GM19468 (cell line): ENCODE data around the gene CLEC2B.
"Not testable (repeated sequence)": the region's sequence is repeated elsewhere in the genome, so short reads cannot be mapped to it uniquely, and the experiment has no call there.

Source experiments
- ATAC-seq: cut with Tn5 transposase; IDR thresholded peaks from one replicate; pipeline ENCODE4 v1.9.1; 2021; ENCODE audit warnings: mild to moderate bottlenecking, moderate library complexity, moderate number of reproducible peaks; ENCODE audit not compliant: unreplicated experiment; ENCODE audit errors: extremely low read depth

Gene CLEC2B

DNA sequence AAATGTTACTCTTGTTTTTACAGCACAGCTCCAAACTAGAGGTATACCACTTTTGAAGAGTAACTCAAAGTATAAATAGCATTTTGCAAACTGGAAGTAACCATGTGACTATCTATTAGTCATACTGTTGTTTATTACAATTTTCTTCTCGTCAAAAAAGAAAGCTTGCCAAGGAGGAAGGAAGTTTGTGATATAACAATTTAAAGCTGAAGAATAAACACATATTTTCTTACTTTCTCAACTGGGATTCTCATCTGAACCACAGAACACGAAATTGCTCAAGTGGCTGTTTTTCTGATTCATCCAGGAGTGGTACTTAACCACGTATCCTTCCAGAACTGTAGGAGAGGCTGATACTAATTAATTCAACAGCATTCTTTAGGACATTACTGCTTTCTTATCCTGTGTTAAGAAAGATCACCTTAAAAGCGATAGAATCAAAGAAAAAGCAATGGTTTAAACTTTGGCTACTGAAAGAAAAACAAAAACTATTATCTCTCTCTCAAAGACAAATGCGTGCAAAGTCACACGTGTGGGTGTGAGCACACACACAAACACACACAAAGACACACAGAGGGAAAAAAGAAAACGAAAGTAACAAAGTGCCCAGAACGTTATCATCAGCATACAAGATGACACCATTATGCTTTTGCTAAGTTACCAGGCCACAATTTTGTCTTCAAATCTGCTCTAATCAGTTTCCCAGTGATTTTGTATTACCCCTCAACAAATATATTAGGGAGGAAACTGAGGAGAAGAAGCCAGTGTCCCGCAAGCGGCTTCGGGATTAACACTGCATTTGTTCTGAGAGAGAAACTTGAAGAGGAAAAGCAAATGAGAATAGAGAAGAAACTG lies at the start of gene CLEC2B:
Gene CLEC2B, minus strand, starts transcription at position 48 of the 855 bp plus-strand sequence.
- ATAC-seq, result no peak

DNA sequence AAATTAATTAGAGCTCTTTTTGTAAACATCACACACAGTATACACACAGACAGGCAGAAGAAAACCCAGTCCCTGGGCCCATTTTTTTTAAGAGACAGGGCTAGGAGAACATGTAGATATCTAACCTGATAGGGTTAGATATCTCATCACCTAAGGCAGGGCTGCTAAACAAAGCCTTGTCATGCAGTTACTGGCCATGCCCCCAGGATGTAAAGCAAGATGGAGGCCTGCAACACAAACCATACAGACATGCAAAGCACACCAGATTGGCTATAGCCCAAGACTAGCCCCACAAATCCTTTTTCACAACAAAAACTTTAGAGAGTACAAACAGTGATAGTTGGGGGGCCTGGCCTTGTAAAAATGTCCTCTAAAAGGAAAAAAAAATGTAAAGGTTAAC lies 42.6 kb upstream of the CLEC2B start:
- ATAC-seq, result no peak

DNA sequence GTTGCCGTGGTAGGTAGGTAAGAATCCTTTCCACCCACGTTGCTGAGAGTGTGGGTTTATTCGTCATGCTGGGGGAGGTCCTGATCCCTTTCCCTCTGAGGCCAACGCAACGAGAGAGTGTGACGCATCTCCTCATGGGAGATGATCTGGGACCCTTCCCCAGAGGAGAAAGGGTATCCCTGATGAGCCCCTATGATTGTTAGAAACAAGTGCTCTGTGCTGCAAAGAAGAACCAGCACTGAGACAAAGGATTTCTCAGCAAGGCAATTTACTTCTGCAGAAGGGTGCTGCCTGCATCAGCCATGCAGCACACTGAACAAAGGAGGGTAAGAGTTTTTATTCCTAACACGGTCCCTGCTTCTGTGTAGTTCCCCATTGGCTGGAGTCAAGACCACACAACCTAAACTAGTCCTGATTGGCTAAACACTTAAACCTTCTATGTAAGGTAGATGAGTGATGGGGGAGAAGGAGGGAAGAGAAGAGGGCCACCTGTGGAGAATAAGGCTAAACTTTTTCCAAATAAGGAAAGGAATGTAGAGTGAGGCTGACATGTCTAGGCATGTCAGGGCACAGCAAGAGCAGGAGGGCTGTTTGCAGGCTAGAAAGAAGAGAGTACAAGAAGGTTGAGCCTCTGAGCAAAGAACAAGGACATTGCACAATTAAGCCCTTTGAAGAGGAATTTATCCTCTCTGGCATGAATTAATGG lies 41.7 kb upstream of the CLEC2B start:
- no peak for ATAC-seq

- no peak for ATAC-seq
These were observed 40.6 kb upstream of the CLEC2B start for GRCh38 chr12:9909724-9910123.

- no peak for ATAC-seq
These were observed 39.2 kb upstream of the CLEC2B start for GRCh38 chr12:9908350-9908749.

DNA sequence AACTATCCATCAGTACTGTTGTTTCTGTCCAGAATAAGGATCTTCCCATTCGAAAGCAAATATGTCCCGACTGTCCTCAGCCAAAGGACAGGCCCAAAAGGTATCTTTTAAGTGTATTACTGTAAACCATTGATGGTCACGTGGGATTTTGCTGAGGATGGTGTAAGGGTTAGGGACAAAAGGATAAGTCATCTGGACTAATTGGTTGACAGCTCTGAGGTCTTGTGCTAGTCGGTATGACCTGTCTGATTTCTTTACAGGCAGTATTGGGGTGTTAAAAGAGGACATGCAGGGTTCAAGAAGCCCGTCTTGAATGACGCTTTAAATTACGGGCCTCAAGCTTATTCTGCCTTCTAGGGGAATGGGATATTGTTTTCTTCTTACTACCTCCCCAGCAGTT lies 38.6 kb upstream of the CLEC2B start:
- no peak for ATAC-seq

GRCh38 chr12:9906873-9907272 lies 37.7 kb upstream of the CLEC2B start:
- ATAC-seq, result no peak

DNA sequence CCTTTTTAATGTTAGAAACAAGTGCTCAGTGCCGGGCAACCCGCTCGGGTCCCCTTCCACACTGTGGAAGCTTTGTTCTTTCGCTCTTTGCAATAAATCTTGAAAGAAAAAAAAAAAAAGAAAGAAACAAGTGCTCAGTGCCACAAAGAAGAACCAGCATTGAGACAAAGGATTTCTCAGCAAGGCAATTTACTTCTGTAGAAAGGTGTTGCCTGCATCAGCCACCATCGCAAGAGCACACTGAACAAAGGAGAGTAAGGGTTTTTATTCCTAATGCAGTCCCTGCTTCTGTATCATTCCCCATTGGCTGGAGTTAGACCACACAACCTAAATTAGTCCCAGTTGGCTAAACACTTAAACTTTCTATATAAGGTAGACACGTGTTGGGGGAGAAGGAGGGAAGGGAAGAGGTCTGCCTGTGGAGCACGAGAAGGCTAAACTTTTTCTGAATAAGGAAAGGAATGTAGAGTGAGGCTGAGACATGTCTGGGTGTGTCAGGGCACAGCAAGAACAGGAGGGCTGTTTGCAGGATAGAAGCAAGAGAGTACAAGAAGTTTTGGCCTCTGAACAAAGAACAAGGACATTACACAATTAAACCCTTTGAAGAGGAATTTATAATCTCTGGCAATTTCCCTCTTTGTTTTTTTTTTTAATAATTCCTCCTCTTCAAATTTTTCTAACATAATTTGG lies 33.5 kb upstream of the CLEC2B start:
- no peak for ATAC-seq

GRCh38 chr12:9900930-9901329 lies 31.8 kb upstream of the CLEC2B start:
- ATAC-seq, result no peak

DNA sequence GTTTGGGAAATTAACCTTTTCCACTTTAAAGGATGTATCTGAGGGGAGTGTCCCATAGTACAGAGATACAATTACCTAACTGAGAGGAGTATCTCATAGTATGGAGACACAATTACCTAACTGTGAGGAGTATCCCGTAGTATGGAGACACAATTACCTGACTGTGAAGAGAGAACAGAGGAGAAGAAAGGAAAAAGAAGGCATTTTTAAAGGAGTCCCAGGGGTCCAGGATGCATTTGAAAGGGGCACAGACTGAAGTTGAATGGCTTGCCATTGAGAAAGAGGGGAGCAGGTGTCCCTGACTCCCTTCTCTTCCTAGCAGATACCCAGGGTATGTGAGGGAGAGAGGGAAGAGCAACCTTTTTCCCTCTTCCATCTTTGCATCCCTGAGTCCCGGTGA lies 30.1 kb upstream of the CLEC2B start:
- ATAC-seq, result no peak

GRCh38 chr12:9897535-9897934 lies 28.4 kb upstream of the CLEC2B start:
- no peak for ATAC-seq

DNA sequence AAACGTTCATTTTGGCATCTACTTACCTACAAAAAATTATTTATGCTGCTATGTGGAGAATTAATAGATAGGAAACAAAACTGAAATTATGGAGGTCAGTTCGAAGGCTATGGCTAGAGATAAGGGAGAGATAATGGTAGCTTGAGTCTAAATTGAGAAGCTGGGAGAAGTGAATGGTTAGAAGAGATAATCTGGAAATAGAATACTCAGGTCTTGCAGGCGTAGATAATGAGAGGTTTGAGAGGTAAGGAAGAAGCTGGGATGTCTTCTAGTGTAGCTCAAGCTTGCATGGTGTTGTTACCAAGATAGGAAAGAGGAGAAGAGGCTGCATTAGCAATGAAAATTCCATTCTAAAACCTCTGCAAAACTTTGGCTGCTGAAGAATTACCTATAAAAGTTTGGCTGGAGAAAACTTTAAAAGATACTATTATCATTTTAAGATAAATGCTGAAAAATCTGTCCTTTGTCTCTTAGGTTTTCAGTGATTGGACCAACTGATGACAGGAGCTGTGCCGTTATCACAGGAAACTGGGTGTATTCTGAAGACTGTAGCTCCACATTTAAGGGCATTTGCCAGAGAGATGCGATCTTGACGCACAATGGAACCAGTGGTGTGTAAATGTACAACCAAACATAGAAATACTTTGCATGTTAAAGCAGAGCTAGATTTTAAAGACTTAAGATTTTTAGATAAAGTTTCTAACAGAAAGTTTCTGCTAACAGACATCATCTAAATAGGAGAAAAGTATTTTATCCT lies 26.2 kb upstream of the CLEC2B start:
- ATAC-seq, result no peak

DNA sequence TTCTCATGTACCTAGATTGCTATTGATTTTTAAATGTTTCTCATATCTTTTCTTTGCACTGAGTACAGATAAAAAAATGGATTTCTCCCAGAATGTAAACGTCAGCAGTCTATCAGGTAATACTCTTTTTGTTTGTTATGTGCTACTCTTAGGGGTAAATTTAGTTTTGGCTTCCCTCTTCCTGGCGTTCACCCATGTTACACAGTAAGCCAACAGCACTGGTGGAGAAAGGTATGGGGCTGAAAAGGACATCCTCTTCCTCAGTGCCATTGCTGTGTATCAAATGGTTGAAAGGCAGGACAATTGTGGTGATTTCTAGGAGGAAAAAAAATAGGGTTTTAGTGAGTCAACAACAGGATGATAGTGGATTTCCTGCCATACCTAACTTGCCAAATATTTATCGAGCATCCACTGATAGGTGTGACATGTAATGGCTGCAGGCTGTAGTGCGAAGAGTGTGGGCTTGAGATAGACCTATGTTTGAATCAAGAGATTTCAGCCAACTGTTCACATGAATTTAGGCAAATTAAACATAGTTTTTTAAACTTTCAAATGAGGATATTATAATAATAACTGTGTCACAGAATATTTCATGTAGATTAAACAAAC lies 19.6 kb upstream of the CLEC2B start:
- ATAC-seq, result no peak

GRCh38 chr12:9883175-9883574 lies 14.0 kb upstream of the CLEC2B start:
- ATAC-seq, result no peak

GRCh38 chr12:9881988-9882387 lies 12.8 kb upstream of the CLEC2B start:
- ATAC-seq, result no peak

DNA sequence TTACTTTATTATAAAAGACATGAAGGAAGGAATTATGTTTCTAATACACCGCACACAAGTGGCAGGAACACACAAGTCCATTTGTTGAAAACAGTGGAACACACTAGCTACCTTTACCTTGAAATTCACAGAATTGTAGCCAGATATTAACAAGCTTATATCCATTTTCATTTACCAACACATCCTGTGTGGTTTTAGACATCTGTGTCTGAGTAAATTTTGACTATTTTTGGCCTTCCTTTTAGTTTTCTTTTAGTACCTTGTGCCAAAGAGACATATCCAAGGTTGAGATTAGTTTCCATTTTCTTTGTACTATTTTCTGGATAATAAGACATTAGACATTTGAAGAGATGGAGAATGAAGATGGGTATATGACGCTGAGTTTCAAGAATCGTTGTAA lies 12.1 kb upstream of the CLEC2B start, which contains the start of gene KLRF2:
Gene KLRF2, plus strand, starts transcription at position 244 of the 400 bp plus-strand sequence. Its CDS starts 107 bp downstream, at position 351.
- no peak for ATAC-seq

DNA sequence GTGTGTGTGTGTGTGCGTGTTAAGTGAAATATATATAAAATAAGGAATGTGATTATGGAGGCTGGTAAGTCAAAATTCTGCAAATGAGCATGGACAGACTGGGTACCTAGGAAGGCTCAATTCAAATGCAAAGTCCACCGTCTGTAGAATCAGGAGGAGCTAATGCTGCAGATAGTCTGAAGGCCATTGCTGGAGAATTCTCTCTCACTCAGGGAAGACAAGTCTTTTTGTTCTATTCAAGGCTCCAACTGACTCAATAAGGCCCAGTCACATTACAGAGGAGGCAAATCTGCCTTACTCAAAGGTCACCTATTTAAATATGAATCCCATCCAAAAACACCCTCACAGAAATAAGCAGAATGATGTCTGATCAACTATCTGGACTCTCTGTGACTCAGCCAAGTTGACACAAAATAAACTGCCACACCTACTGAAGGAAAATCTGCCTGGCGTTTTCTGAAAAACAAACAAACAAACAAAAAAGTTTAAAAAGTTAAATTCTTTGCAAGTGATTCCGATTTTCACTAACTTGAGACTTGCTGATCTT lies 11.5 kb upstream of the CLEC2B start:
- ATAC-seq, result no peak

- not testable (repeated sequence) for ATAC-seq
These were observed 7.0 kb upstream of the CLEC2B start for GRCh38 chr12:9876120-9876519.

GRCh38 chr12:9872742-9873141 lies 3.6 kb upstream of the CLEC2B start:
- ATAC-seq, result no peak
